HCT116 (cell line): ENCODE results near the gene DCUN1D2. TPM values are rescaled to one million over a fixed set of nuclear protein-coding genes. Genes with fewer than 3 reads are reported as not detected.

Experiments
- ATAC-seq: fragments of 200-7000 bp; cut with Tn5 transposase; 2 replicates; pipeline ENCODE4 v1.9.1; 2020; ENCODE audit warnings: mild to moderate bottlenecking, moderate library complexity
- BruUV-seq: library from RNA; stranded (reverse); fragments of 400-500 nt; replicated peaks from 2 replicates; lab custom pipeline; 2021; lab: Mats Ljungman, UMichigan
- CTCF ChIA-PET: fragments of 300-600 bp; sonication (Branson Sonifier 250); formaldehyde crosslinking; loops from one replicate; lab custom pipeline; 2021; ENCODE audit warnings: antibody characterized with exemption; lab: Charles Lee
- POLR2A ChIA-PET: fragments of 300-600, 350-600 bp; sonication (Branson Sonifier 250); formaldehyde crosslinking; loops from one replicate; lab custom pipeline; 2021; ENCODE audit warnings: antibody characterized with exemption; lab: Charles Lee
- RAD21 ChIA-PET, 2 experiments: fragments of 300-600 bp; sonication (Branson Sonifier 250); formaldehyde crosslinking; loops; one replicate each; lab custom pipeline; 2023; ENCODE audit warnings: low total read pairs in 2 of 2; ENCODE audit not compliant: uncharacterized antibody in 2 of 2, unreplicated experiment in 2 of 2, low non-redundant PET in 1 of 2; lab: Charles Lee
- DNase-seq: peaks from one replicate; pipeline ENCODE4 v3.0.0-alpha.2; 2010; ENCODE audit warnings: low read depth, low spot score
- H2AFZ ChIP-seq: fragments of 200-600 bp; shearing (Covaris generic), sonication (generic); 2 replicates; pipeline ENCODE4 v1.6.1; 2017; ENCODE audit warnings: low read depth, mixed run types, mixed read lengths, antibody characterized with exemption, low read length; ENCODE audit not compliant: poor library complexity, severe bottlenecking
- H3K27ac ChIP-seq: 2 replicates; pipeline ENCODE4 v1.5.1; 2012; ENCODE audit warnings: low read depth, low read length
- H3K27me3 ChIP-seq: fragments of 200-600 bp; sonication (generic); 2 replicates; pipeline ENCODE4 v1.6.1; 2016; ENCODE audit warnings: mixed run types, low read length, mixed read lengths; ENCODE audit not compliant: insufficient read depth
- H3K36me3 ChIP-seq, 2 experiments: fragments of 200-500 bp in 1 of 2; fragments of 200-600 bp in 1 of 2; sonication (Bioruptor generic) in 1 of 2; sonication (generic) in 1 of 2; 2 replicates each; pipeline versions ENCODE4 v1.5.1 to v1.6.1; 2014 to 2016; ENCODE audit warnings: low read length in 2 of 2, inconsistent platforms in 1 of 2, mixed read lengths in 1 of 2, mixed run types in 1 of 2; ENCODE audit not compliant: insufficient read depth in 2 of 2, control insufficient read depth in 1 of 2
- H3K4me1 ChIP-seq, 2 experiments: fragments of 200-600 bp in 1 of 2; sonication (generic) in 1 of 2; 2 replicates each; pipeline versions ENCODE4 v1.5.1 to v1.6.1; 2012 to 2017; ENCODE audit warnings: low read length in 2 of 2, inconsistent platforms in 1 of 2, mild to moderate bottlenecking in 1 of 2, mixed read lengths in 1 of 2, mixed run types in 1 of 2, moderate library complexity in 1 of 2; ENCODE audit not compliant: insufficient read depth in 2 of 2, control insufficient read depth in 1 of 2
- H3K4me2 ChIP-seq: fragments of 200-600 bp; sonication (generic); 2 replicates; pipeline ENCODE4 v1.6.1; 2017; ENCODE audit warnings: mixed run types, low read length, mixed read lengths
- H3K4me3 ChIP-seq, 2 experiments: fragments of 200-600 bp in 1 of 2; sonication (generic) in 1 of 2; replicated peaks in 1 of 2; 2 replicates each; pipeline ENCODE4 v1.5.1; 2011 to 2016; ENCODE audit warnings: low read length in 2 of 2, control low read depth in 1 of 2, low read depth in 1 of 2, mild to moderate bottlenecking in 1 of 2, mixed read lengths in 1 of 2, mixed run types in 1 of 2
- H3K79me2 ChIP-seq: fragments of 200-600 bp; sonication (generic); 2 replicates; pipeline ENCODE4 v1.6.1; 2017; ENCODE audit warnings: mild to moderate bottlenecking, mixed run types, low read length, moderate library complexity, mixed read lengths; ENCODE audit not compliant: insufficient read depth
- H3K9ac ChIP-seq: fragments of 200-600 bp; sonication (generic); 2 replicates; pipeline ENCODE4 v1.6.1; 2016; ENCODE audit warnings: low read length, mixed read lengths
- H3K9me2 ChIP-seq: fragments of 200-600 bp; sonication (generic), shearing (Covaris generic); 2 replicates; pipeline ENCODE4 v1.6.1; 2017; ENCODE audit warnings: mixed run types, mild to moderate bottlenecking, moderate library complexity; ENCODE audit not compliant: insufficient read depth
- H3K9me3 ChIP-seq, 2 experiments: fragments of 200-500 bp in 1 of 2; fragments of 200-600 bp in 1 of 2; sonication (Bioruptor generic) in 1 of 2; sonication (generic) in 1 of 2; 2 replicates each; pipeline ENCODE4 v1.6.1; 2014 to 2017; ENCODE audit warnings: low read length in 2 of 2, mixed read lengths in 2 of 2, inconsistent platforms in 1 of 2, low read depth in 1 of 2, mild to moderate bottlenecking in 1 of 2, mixed run types in 1 of 2, moderate library complexity in 1 of 2; ENCODE audit not compliant: control insufficient read depth in 1 of 2, insufficient read depth in 1 of 2
- H4K20me1 ChIP-seq: fragments of 200-600 bp; sonication (generic), shearing (Covaris generic); 2 replicates; pipeline ENCODE4 v1.6.1; 2017; ENCODE audit warnings: mixed run types, mild to moderate bottlenecking, moderate library complexity; ENCODE audit not compliant: insufficient read depth
- CBX3 ChIP-seq: IDR thresholded peaks from 2 replicates; pipeline ENCODE4 v1.6.1; 2012; ENCODE audit warnings: low read depth
- SIN3A ChIP-seq: IDR thresholded peaks from 2 replicates; pipeline ENCODE4 v1.6.1; 2012; ENCODE audit warnings: low read depth
- ZBTB33 ChIP-seq: IDR thresholded peaks from 2 replicates; pipeline ENCODE4 v1.6.1; 2011; ENCODE audit warnings: mild to moderate bottlenecking, low read length, moderate library complexity; ENCODE audit not compliant: insufficient replicate concordance; ENCODE audit errors: extremely low read depth
- intact Hi-C: fragments of 100-400 bp; cut with micrococcal nuclease; formaldehyde crosslinking; loops from 2 replicates; pipeline ENCODE4 v1.10.0; 2022
- total RNA-seq: library from RNA; stranded (reverse); gene quantifications from one replicate; pipeline ENCODE4 v1.2.1, GENCODE V29; 2021; ENCODE audit not compliant: unreplicated experiment

DCUN1D2 gene
- total RNA-seq, 1 experiment from 2014 or later: 25.4 TPM

- no peak for TF ChIP-seq ZBTB33
Observed at GRCh38 chr13:113461022-113461751, 29.3 kb downstream of the DCUN1D2 start (continued).

GRCh38 chr13:113460599-113460998, 29.9 kb downstream of the DCUN1D2 start:
- H3K27ac ChIP-seq: no peak overlapping the region
- BruUV-seq: no TSS peak
- POLR2A ChIA-PET: no interaction called here

GRCh38 chr13:113460064-113460555, 30.4 kb downstream of the DCUN1D2 start:
- no peak overlapping the region for H3K9ac ChIP-seq
- no peak overlapping the region for H3K27ac ChIP-seq
- H4K20me1 ChIP-seq: no peaks in the 10 kb centered on the region
- TF ChIP-seq SIN3A (no peak), ZBTB33 (no peak)
- ChIA-PET POLR2A (no interaction called here), CTCF (no interaction called here), RAD21 (no interaction called here)
- no peaks in the 10 kb centered on the region for H3K79me2 ChIP-seq
- H3K4me2 ChIP-seq: no peak overlapping the region
- peaks cover 21 to 27% of the 10 kb centered on the region in 2 experiments; a peak in 3 of 4 replicates for H3K36me3 ChIP-seq
- ATAC-seq (no peak), DNase-seq (no peak)
- no peaks in the 10 kb centered on the region for H3K9me2 ChIP-seq
- BruUV-seq: no TSS peak
- H2AFZ ChIP-seq: no peak overlapping the region
- no peaks in the 10 kb centered on the region for H3K27me3 ChIP-seq
- intact Hi-C loops: no loop called here
- no peaks in the 10 kb centered on the region for H3K9me3 ChIP-seq
- H3K4me3 ChIP-seq: no peak overlapping the region
- H3K4me1 ChIP-seq: no peaks in the 10 kb centered on the region

More at GRCh38 chr13:113460599-113460998, 29.9 kb downstream of the DCUN1D2 start:
- H3K27me3 ChIP-seq: no peaks in the 10 kb centered on the region
- no peak overlapping the region for H3K9ac ChIP-seq
- H3K9me2 ChIP-seq: no peaks in the 10 kb centered on the region
- no peak overlapping the region for H3K4me2 ChIP-seq
- TF ChIP-seq CBX3: no peak
- ChIA-PET RAD21 (no interaction called here), CTCF (no interaction called here)
- H3K9me3 ChIP-seq: no peaks in the 10 kb centered on the region
- DNase-seq: no peak
- peaks cover 21 to 27% of the 10 kb centered on the region in 2 experiments; a peak in 3 of 4 replicates for H3K36me3 ChIP-seq
- no peaks in the 10 kb centered on the region for H3K79me2 ChIP-seq
- no peak overlapping the region for H2AFZ ChIP-seq
- intact Hi-C loops: no loop called here
- no peak for ATAC-seq
- H3K4me3 ChIP-seq: no peak overlapping the region
- no peaks in the 10 kb centered on the region for H4K20me1 ChIP-seq
- H3K4me1 ChIP-seq: no peaks in the 10 kb centered on the region
